Posterior cingulate gyrus (tissue), 11 donors: ENCODE results near the gene TLN1.

Source experiments
- DNase-seq, 10 donors: peaks; one replicate each; pipeline versions ENCODE4 v3.0.0 to v3.0.0-alpha.2; 2020 to 2021; ENCODE audit warnings: mixed read lengths in 3 of 10
- intact Hi-C: fragments of 100-400 bp; cut with DNase I; formaldehyde crosslinking; loops from one replicate; pipeline ENCODE4 v1.15.1; 2023

TLN1 gene

GRCh38 chr9:35711501-35712428 is 20.2 kb downstream of the TLN1 start:
- no peak for DNase-seq
- intact Hi-C loops = no loop called here

DNA sequence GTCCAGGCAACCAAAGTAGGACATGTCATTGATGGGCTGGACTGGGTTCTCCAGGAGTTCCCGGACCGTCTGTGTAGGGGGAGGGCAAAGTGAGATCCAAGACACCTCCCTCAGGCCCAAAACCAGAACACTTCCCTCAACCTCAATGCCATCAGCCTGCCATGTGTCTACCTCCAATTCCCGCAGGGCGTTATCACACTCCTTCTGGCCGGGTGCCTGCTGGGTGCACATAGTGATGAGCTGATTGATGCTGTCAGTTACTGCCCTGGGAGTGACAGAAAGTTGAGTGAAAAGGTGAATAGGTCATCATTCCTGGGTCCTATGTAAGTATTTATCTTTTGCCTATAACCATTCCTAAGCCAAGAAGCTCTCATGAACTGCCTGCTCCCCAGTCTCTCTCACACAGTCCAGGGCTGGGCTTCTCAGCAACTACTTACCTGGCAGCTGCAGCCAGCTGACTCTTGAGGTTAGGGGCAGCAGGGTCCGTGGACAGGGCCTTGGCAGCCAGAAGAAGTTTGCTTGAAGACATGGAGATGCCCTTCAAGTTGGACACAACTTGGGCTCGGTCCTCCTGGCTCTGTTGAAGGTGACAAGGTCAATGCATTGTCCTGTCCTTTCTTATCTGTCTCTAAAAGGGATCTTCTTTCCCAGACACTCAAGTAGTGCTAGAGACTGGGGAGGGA is 21.0 kb downstream of the TLN1 start:
- no peak for DNase-seq
- intact Hi-C loops = no loop called here

GRCh38 chr9:35708146-35708545 is 23.8 kb downstream of the TLN1 start:
- DNase-seq = no peak
- intact Hi-C loops = no loop called here

DNA sequence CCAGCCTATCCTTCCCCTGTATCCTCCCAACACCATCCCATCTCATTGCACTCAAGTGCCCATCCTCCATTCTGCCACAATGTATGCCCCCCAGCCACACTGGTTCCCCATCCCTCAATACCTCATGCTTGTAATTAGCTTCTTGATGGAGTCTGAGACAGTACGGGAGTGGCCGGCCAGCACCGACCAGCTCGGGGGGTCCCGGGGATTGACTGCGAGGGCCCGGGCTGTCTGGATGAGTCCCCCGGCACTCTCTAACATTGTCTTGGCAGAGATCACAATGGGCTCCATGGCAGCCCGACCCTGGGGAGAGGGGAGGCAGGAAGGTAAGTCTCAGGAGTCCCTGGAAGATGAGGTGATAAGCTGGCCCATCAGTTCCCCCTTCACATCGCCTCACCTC is 25.0 kb downstream of the TLN1 start:
- no peak for DNase-seq
- intact Hi-C loops = no loop called here

- intact Hi-C loops = no loop called here
- no peak for DNase-seq
Observed at GRCh38 chr9:35705836-35706430, 26.1 kb downstream of the TLN1 start.

DNA sequence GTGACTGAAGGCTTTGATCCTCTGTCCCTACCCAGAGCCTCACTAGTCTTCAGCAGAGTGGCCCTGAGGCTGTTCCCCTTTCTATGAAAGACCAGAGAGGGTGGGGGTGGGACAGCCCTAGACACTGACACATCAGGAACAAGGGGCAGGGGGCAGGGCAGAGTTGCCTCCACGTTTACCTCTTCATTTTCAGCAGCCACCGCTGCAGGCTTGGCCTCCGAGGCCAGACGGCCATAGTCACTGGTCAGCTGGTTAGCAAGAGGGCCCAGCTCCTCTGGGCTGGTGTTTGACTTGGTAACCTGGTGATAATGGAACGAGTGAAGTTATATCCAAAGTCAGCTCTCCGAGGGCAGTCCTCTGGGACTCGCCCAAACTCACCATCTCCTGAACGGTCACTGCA is 26.6 kb downstream of the TLN1 start:
- DNase-seq = no peak
- intact Hi-C loops = no loop called here

DNA sequence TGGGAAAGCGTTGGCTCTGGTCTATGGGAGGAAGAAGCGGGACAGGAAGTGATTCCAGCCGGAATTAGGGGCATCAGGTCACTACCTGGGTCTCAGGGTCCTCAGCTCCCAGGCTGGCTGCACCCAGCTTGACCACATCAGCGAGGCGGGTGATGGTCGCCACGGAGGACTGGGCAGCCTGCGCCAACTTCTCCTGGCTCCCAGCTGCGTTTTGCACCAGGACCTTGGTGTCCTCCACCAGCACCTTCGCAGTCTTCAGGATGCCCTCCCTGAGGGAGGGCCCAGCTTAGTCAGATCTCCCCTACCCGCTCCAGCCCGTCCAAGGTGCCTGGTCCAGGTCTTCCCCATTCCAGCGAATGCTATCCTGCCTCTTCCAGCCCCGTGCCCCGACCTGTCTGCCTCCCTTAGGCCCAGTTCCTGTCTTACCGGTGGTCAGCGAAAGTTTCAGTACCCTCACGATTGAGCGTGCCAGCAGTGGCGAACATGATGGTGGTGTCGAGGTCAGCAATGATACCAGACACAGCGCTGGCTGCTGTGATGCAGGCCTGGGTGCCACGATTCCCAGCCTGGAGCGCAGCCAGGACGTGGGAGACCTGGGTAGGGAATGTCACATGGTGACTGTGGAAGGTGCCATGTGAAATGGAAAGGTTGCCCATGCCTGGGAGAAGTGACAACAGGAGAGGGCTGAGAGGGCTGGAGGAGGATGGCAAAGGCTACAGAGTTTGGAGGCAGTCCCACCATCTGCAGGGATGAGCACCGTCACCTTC is 27.9 kb downstream of the TLN1 start:
- intact Hi-C loops = no loop called here
- no peak for DNase-seq

GRCh38 chr9:35702696-35703095 is 29.3 kb downstream of the TLN1 start:
- DNase-seq = no peak
- intact Hi-C loops = no loop called here

- no peak for DNase-seq
- intact Hi-C loops = no loop called here
Observed at GRCh38 chr9:35700942-35701341, 31.1 kb downstream of the TLN1 start.

GRCh38 chr9:35700031-35700430 is 32.0 kb downstream of the TLN1 start:
- DNase-seq = no peak
- intact Hi-C loops = no loop called here

DNA sequence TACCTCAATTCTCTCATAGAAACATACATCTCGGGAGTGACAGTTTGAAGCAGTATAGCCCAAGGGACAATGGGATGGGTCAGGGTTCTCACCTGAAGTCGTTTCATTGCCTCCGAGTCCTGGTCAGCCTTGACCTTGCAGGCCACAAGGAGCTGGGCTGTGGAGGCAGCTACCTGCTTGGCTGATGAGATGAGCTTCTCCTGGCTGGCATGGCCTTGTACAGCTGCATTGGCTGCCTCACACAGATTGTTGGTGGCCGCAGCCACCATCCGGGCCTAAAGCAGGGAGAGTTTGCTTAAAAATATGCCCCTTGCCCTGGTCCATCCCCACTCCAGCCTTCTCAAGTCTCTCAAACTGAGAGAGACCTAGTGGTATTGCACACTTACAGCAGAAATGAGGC is 33.8 kb downstream of the TLN1 start:
- intact Hi-C loops = loop anchor here (5.0 kb wide), 1 partner anchor 41 kb away; the partner anchor contains the start of genes CCDC107 and RMRP

GRCh38 chr9:35697486-35697885 is 34.5 kb downstream of the TLN1 start:
- intact Hi-C loops = loop anchor here (5.0 kb wide), 1 partner anchor 40 kb away; the partner anchor contains the start of genes CCDC107 and RMRP
- peak in 1 of 10 donors; percentile 52 for DNase-seq

More for the DNA sequence above, 33.8 kb downstream of the TLN1 start:
- peak in 1 of 10 donors; percentile 50 for DNase-seq

DNA sequence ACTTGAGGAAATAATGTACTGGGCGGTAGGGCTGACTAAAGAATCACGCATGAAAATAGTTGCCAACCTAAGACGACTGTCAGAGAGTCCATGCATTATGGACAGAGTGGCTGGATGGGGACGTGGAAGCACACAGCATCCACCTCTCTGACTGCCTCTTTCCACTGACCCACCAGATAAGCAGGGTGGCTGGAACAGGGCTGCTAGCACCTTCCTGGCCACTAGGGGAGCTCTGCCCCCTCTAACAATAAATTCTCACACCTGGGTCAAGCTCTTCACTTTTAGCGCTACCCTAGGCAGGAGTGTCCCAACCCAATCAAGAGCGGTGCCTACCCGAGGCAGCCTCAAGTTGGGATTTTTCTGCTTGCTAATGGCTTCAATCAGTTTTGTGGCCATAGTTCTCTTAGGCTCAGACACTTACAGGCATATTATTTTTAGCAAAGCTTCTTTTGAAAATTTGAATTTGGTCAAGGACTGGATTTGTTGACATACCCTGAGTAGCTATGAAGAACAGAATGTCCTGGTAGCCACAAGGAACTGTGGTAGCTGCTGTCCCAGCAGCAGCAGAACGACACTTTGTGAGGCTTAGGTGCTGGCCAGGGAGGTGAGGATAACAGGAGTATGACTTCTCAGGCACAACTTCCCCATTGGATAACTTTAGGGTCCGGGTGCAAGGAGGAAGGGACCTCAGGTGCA is 35.3 kb downstream of the TLN1 start:
- intact Hi-C loops = loop anchor here (5.0 kb wide), 1 partner anchor 39 kb away; the partner anchor contains the start of genes CCDC107 and RMRP
- peak in 4 of 10 donors; percentile 35 to 90 (median 46) for DNase-seq

GRCh38 chr9:35695943-35696401 is 36.0 kb downstream of the TLN1 start:
- no peak for DNase-seq

DNA sequence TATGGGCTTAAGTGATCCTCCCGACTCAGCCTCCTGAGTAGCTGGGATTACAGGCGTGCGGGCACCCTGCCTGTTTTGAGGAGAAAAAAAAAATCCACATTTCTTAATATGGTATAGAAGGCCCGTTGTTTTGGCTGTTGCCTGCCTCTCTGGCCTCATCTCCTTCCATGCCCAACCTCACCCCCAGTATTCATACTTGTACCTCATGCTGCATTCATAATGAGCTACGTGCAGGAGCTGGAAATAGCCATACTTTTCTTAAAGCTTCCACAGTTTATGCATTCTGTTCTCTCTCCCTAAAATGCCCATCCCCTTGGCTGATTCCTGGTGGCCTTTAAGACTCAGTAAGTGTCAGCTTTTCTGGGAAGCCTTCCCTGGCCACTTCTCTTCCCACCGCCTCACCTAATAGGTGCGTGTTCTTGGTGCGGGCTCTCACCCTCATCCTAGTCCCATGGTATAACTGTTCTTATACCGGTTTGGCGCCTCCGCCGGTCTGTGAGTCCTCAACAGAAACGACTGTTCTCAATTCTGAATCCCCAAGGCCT is 40.2 kb downstream of the TLN1 start:
- intact Hi-C loops = loop anchor here (5.0 kb wide), 1 partner anchor 35 kb away; no protein-coding TSS in a partner anchor
- DNase-seq = no peak

More at GRCh38 chr9:35695943-35696401, 36.0 kb downstream of the TLN1 start:
- intact Hi-C loops = loop anchor here (5.0 kb wide), 1 partner anchor 39 kb away; the partner anchor contains the start of genes CCDC107 and RMRP

- DNase-seq = no peak
- intact Hi-C loops = loop anchor here (5.0 kb wide), 1 partner anchor 36 kb away; no protein-coding TSS in a partner anchor
Observed at GRCh38 chr9:35691334-35691650, 40.7 kb downstream of the TLN1 start.

- DNase-seq = peak in 8 of 10 donors; percentile 30 to 89 (median 42)
Observed at GRCh38 chr9:35690614-35691333, 41.2 kb downstream of the TLN1 start.

GRCh38 chr9:35690294-35690613 is 41.7 kb downstream of the TLN1 start:
- intact Hi-C loops = loop anchor here (5.0 kb wide), 1 partner anchor 37 kb away; no protein-coding TSS in a partner anchor
- no peak for DNase-seq

More at GRCh38 chr9:35690614-35691333, 41.2 kb downstream of the TLN1 start:
- intact Hi-C loops = loop anchor here (5.0 kb wide), 1 partner anchor 37 kb away; no protein-coding TSS in a partner anchor
